ENCODE measurements around the gene CAPN9. TPM values are rescaled to one million over a fixed set of nuclear protein-coding genes. Genes with fewer than 3 reads are reported as not detected.
A peak's percentile ranks its signal among the peaks of the same experiment; 100 is the strongest.

The CAPN9 gene
- total and polyA plus RNA-seq, 9 of the 15 experiments (the other 6 are each of a cell fraction or from before 2014, with no cell fraction given), result not detected

- TF ChIP-seq ZBTB11 (CRISPR knock-in tag; IDR thresholded peaks at IDR 0.05), result 0 out of 6 replicates have a peak, but pooled peaks of 1 of the 3 experiments have one; percentile 19
- TF ChIP-seq CEBPG (CRISPR knock-in tag; IDR thresholded peaks at IDR 0.05), result peak; percentile 90
- TF ChIP-seq CEBPG (tag; conservative IDR thresholded peaks at IDR 0.05 in 1 of 2, IDR thresholded peaks at IDR 0.05 in 1 of 2), result peak; percentile 89 to 96
- peak; percentile 40; the same call in 1 of the 2 replicates for TF ChIP-seq CTBP1 (IDR thresholded peaks at IDR 0.05; ENCODE audit: borderline replicate concordance)
- no peak for TF ChIP-seq ZMIZ1 (IDR thresholded peaks at IDR 0.05; ENCODE audit: low read depth in 2 of 2, low read length in 2 of 2)
- TF ChIP-seq COPS2 (conservative IDR thresholded peaks at IDR 0.05), result no peak
- TF ChIP-seq DACH1 (IDR thresholded peaks at IDR 0.05; ENCODE audit: partially characterized antibody), result no peak
- TF ChIP-seq, protein P1, sequence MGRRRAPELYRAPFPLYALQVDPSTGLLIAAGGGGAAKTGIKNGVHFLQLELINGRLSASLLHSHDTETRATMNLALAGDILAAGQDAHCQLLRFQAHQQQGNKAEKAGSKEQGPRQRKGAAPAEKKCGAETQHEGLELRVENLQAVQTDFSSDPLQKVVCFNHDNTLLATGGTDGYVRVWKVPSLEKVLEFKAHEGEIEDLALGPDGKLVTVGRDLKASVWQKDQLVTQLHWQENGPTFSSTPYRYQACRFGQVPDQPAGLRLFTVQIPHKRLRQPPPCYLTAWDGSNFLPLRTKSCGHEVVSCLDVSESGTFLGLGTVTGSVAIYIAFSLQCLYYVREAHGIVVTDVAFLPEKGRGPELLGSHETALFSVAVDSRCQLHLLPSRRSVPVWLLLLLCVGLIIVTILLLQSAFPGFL (CRISPR knock-in tag; IDR thresholded peaks at IDR 0.05), result no peak
- TF ChIP-seq CBX1 (IDR thresholded peaks at IDR 0.05; ENCODE audit: low read depth), result no peak
- TF ChIP-seq NR2C1 (IDR thresholded peaks at IDR 0.05), result no peak
- TF ChIP-seq NR2C1 (tag; IDR thresholded peaks at IDR 0.05), result 0 out of 2 replicates have a peak, but pooled peaks have one; percentile 21
- no peak for TF ChIP-seq MAZ (CRISPR knock-in tag; conservative IDR thresholded peaks at IDR 0.05 in 1 of 2, IDR thresholded peaks at IDR 0.05 in 1 of 2)
- no peak for TF ChIP-seq PKNOX1 (IDR thresholded peaks at IDR 0.05)
- no peak for TF ChIP-seq ZKSCAN8 (CRISPR knock-in tag; IDR thresholded peaks at IDR 0.05)
- TF ChIP-seq KDM5B (IDR thresholded peaks at IDR 0.05; ENCODE audit: insufficient replicate concordance, low read depth, low read length), result no peak
- TF ChIP-seq DPF2 (IDR thresholded peaks at IDR 0.05), result no peak
- TF ChIP-seq MEF2A (IDR thresholded peaks at IDR 0.05; ENCODE audit: control insufficient read depth, low read depth, low read length), result no peak
These were observed 38.3 kb upstream of the CAPN9 start (continued) for GRCh38 chr1:230708631-230709580.
